Measurements from ENCODE around the gene ZG16.
A peak's percentile ranks its signal among the peaks of the same experiment; 100 is the strongest.

ZG16 gene

GRCh38 chr16:29811170-29811895 lies 33.3 kb downstream of the ZG16 start:
- DNase-seq (ENCODE audit: low spot score), result peak; percentile 92
- in situ Hi-C loops (cut with MboI; ENCODE audit: low sequenced_read_pairs, unreplicated experiment), result no loop called here
- no peak for TF ChIP-seq CTCF (IDR thresholded peaks at IDR 0.05; ENCODE audit: borderline replicate concordance, control extremely low read depth, extremely low read depth, insufficient read depth, missing control alignments)

- in situ Hi-C loops (cut with MboI; ENCODE audit: low sequenced_read_pairs, unreplicated experiment), result no loop called here
- no peak for TF ChIP-seq CTCF (IDR thresholded peaks at IDR 0.05; ENCODE audit: borderline replicate concordance, control extremely low read depth, extremely low read depth, insufficient read depth, missing control alignments)
- DNase-seq (ENCODE audit: low spot score), result peak; percentile 65
Observed at GRCh38 chr16:29811896-29812665, 34.0 kb downstream of the ZG16 start, which contains the start of gene PRRT2. Gene PRRT2 (plus strand): TSS chr16:29812193. CDS start chr16:29813055, 862 bp downstream.

GRCh38 chr16:29812754-29813643 lies 34.9 kb downstream of the ZG16 start:
- in situ Hi-C loops (cut with MboI; ENCODE audit: low sequenced_read_pairs, unreplicated experiment), result no loop called here
- no peak for TF ChIP-seq CTCF (IDR thresholded peaks at IDR 0.05; ENCODE audit: borderline replicate concordance, control extremely low read depth, extremely low read depth, insufficient read depth, missing control alignments)
- no peak for DNase-seq (ENCODE audit: low spot score)

GRCh38 chr16:29813644-29814562 lies 35.8 kb downstream of the ZG16 start:
- no peak for TF ChIP-seq CTCF (IDR thresholded peaks at IDR 0.05; ENCODE audit: borderline replicate concordance, control extremely low read depth, extremely low read depth, insufficient read depth, missing control alignments)
- DNase-seq (ENCODE audit: low spot score), result no peak
- in situ Hi-C loops (cut with MboI; ENCODE audit: low sequenced_read_pairs, unreplicated experiment), result no loop called here

GRCh38 chr16:29814592-29814991 lies 36.5 kb downstream of the ZG16 start:
- no peak for DNase-seq (ENCODE audit: low spot score)

More at GRCh38 chr16:29814592-29814991, 36.5 kb downstream of the ZG16 start:
- TF ChIP-seq CTCF (IDR thresholded peaks at IDR 0.05; ENCODE audit: borderline replicate concordance, control extremely low read depth, extremely low read depth, insufficient read depth, missing control alignments), result no peak
- in situ Hi-C loops (cut with MboI; ENCODE audit: low sequenced_read_pairs, unreplicated experiment), result no loop called here
